SU-DHL-6 (cell line): Measurements from ENCODE around the gene NUTM2F.
"Not testable (repeated sequence)": the region's sequence is repeated elsewhere in the genome, so short reads cannot be mapped to it uniquely, and the experiment has no call there.

Experiments used
- CTCF ChIP-seq: fragments of 200-600 bp; sonication (generic); IDR thresholded peaks from one replicate; pipeline ENCODE4 v1.5.1; 2017; ENCODE audit warnings: antibody characterized with exemption, mild to moderate bottlenecking, low read length, moderate library complexity; ENCODE audit not compliant: insufficient read depth, poor library complexity, severe bottlenecking
- EZH2phosphoT487 ChIP-seq: fragments of 200-600 bp; sonication (generic), shearing (Covaris generic); conservative IDR thresholded peaks from 2 replicates; pipeline ENCODE4 v1.6.1; 2018; ENCODE audit warnings: mild to moderate bottlenecking, antibody characterized with exemption, low read length, moderate library complexity, mixed read lengths

DNA sequence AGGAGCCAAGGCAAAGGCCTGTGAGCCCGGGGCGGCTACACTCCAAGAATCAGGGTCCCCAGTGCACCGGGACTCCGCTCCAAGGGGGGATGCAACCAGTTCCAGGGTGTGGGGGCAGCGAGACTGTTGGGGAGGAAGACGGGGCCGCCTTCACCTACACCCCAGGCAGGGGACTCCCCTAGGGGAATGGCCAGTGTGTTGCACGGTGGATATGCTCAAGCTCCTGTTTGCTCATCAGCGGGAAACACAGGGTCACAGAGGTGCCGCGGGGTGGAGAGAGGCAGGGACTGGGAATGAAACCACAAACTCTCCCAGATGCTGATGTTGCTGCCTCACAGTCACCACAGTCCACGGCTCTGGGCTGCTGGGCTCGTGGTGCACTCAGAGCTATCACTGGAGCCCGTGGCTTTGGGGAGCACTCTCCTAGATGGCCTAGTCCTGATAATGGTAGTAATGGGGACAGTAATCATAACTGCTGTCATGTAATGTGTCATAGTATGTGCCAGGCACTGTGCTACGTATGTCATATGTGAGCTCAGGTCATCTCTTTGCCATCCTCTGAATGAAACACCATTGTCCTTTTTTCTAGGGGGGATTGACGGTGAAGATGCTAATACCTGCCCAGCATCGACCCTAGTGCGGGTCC, 5.2 kb downstream of the NUTM2F start:
- TF ChIP-seq CTCF, EZH2phosphoT487: not testable (repeated sequence)
